SU-DHL-6 (cell line): ENCODE data around the gene LINGO1.

Experiments
- H2AFZ ChIP-seq: fragments of 200-600 bp; sonication (generic); 2 replicates; pipeline ENCODE4 v1.6.1; 2014; ENCODE audit warnings: low read depth, mild to moderate bottlenecking, moderate library complexity, mixed read lengths, antibody characterized with exemption, low read length; ENCODE audit not compliant: severe bottlenecking
- H3F3A ChIP-seq: fragments of 200-600 bp; shearing (Covaris generic); 2 replicates; pipeline ENCODE4 v1.6.0; 2016; ENCODE audit warnings: antibody characterized with exemption, mild to moderate bottlenecking; ENCODE audit not compliant: insufficient read depth
- H3K27ac ChIP-seq: fragments of 200-600 bp; sonication (generic); 2 replicates; pipeline ENCODE4 v1.5.1; 2016; ENCODE audit warnings: low read depth, mild to moderate bottlenecking, low read length, moderate library complexity, mixed read lengths
- H3K27me3 ChIP-seq: fragments of 200-600 bp; sonication (generic), shearing (Covaris generic); 2 replicates; pipeline ENCODE4 v1.6.0; 2014; ENCODE audit warnings: mild to moderate bottlenecking, low read length
- H3K36me3 ChIP-seq: fragments of 200-600 bp; sonication (generic); 2 replicates; pipeline ENCODE4 v1.6.1; 2014; ENCODE audit warnings: mild to moderate bottlenecking, low read length, mixed read lengths
- H3K4me2 ChIP-seq: fragments of 300-600, 200-600 bp; shearing (Covaris generic), sonication (generic); 2 replicates; pipeline ENCODE4 v1.6.0; 2014; ENCODE audit warnings: low read length, low read depth, mild to moderate bottlenecking; ENCODE audit not compliant: poor library complexity, severe bottlenecking
- H3K4me3 ChIP-seq: fragments of 200-600 bp; sonication (generic); 2 replicates; pipeline ENCODE4 v1.5.1; 2014; ENCODE audit warnings: antibody characterized with exemption, low read length, mild to moderate bottlenecking, mixed read lengths; ENCODE audit not compliant: insufficient read depth, poor library complexity, severe bottlenecking
- H3K79me2 ChIP-seq: fragments of 200-600 bp; sonication (generic); 2 replicates; pipeline ENCODE4 v1.6.1; 2014; ENCODE audit warnings: mild to moderate bottlenecking, low read length, moderate library complexity; ENCODE audit not compliant: insufficient read depth
- H3K9ac ChIP-seq: fragments of 200-600 bp; sonication (generic); 2 replicates; pipeline ENCODE4 v1.7.0; 2014; ENCODE audit warnings: mild to moderate bottlenecking, low read length
- H3K9me2 ChIP-seq: fragments of 200-600 bp; sonication (generic); replicated peaks from 2 replicates; pipeline ENCODE4 v1.6.1; 2014; ENCODE audit warnings: low read length; ENCODE audit not compliant: insufficient read depth
- H3K9me3 ChIP-seq: fragments of 200-600 bp; sonication (generic); 2 replicates; pipeline ENCODE4 v1.6.1; 2014; ENCODE audit warnings: low read length, mixed read lengths; ENCODE audit not compliant: insufficient read depth
- H4K20me1 ChIP-seq: fragments of 200-600 bp; sonication (generic); 2 replicates; pipeline ENCODE4 v1.6.1; 2014; ENCODE audit warnings: low read depth, mild to moderate bottlenecking, antibody characterized with exemption, low read length, moderate library complexity, mixed read lengths
- EZH2phosphoT487 ChIP-seq: fragments of 200-600 bp; sonication (generic), shearing (Covaris generic); conservative IDR thresholded peaks from 2 replicates; pipeline ENCODE4 v1.6.1; 2018; ENCODE audit warnings: mild to moderate bottlenecking, antibody characterized with exemption, low read length, moderate library complexity, mixed read lengths
- TF ChIP-seq, protein P1 (sequence below): fragments of 200-600 bp; sonication (generic); IDR thresholded peaks from one replicate; pipeline ENCODE4 v1.5.1; 2017; ENCODE audit warnings: antibody characterized with exemption, mild to moderate bottlenecking, low read length, moderate library complexity; ENCODE audit not compliant: insufficient read depth, poor library complexity, severe bottlenecking

Gene LINGO1

GRCh38 chr15:77604973-77605372, 27.7 kb downstream of the LINGO1 start:
- TF ChIP-seq, protein P1, sequence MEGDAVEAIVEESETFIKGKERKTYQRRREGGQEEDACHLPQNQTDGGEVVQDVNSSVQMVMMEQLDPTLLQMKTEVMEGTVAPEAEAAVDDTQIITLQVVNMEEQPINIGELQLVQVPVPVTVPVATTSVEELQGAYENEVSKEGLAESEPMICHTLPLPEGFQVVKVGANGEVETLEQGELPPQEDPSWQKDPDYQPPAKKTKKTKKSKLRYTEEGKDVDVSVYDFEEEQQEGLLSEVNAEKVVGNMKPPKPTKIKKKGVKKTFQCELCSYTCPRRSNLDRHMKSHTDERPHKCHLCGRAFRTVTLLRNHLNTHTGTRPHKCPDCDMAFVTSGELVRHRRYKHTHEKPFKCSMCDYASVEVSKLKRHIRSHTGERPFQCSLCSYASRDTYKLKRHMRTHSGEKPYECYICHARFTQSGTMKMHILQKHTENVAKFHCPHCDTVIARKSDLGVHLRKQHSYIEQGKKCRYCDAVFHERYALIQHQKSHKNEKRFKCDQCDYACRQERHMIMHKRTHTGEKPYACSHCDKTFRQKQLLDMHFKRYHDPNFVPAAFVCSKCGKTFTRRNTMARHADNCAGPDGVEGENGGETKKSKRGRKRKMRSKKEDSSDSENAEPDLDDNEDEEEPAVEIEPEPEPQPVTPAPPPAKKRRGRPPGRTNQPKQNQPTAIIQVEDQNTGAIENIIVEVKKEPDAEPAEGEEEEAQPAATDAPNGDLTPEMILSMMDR = no peak
- TF ChIP-seq EZH2phosphoT487 = no peak
- Histone ChIP-seq H3K9me2 (no peaks in the 10 kb centered on the region), H2AFZ (no peak overlapping the region), H3F3A (no peaks in the 10 kb centered on the region), H3K27me3 (no peaks in the 10 kb centered on the region), H4K20me1 (no peaks in the 10 kb centered on the region), H3K79me2 (no peaks in the 10 kb centered on the region), H3K9ac (no peak overlapping the region), H3K4me3 (no peak overlapping the region), H3K27ac (no peak overlapping the region), H3K36me3 (no peaks in the 10 kb centered on the region), H3K9me3 (no peaks in the 10 kb centered on the region), H3K4me2 (no peak overlapping the region)

GRCh38 chr15:77603611-77604336, 28.9 kb downstream of the LINGO1 start:
- Histone ChIP-seq H3K36me3 (no peaks in the 10 kb centered on the region), H4K20me1 (no peaks in the 10 kb centered on the region), H3K4me3 (no peak overlapping the region), H3K9ac (no peak overlapping the region), H3K27me3 (no peaks in the 10 kb centered on the region), H2AFZ (no peak overlapping the region), H3K4me2 (no peak overlapping the region), H3K79me2 (no peaks in the 10 kb centered on the region), H3F3A (no peaks in the 10 kb centered on the region), H3K27ac (no peak overlapping the region), H3K9me3 (no peaks in the 10 kb centered on the region), H3K9me2 (no peaks in the 10 kb centered on the region)
- no peak for TF ChIP-seq EZH2phosphoT487
- TF ChIP-seq, protein P1 = no peak

GRCh38 chr15:77602800-77603199, 29.9 kb downstream of the LINGO1 start:
- Histone ChIP-seq H3K4me2 (no peak overlapping the region), H3K9me3 (no peaks in the 10 kb centered on the region), H3K36me3 (no peaks in the 10 kb centered on the region), H4K20me1 (no peaks in the 10 kb centered on the region), H3K4me3 (no peak overlapping the region), H3F3A (no peaks in the 10 kb centered on the region), H3K9ac (no peak overlapping the region), H3K27me3 (no peaks in the 10 kb centered on the region), H3K9me2 (no peaks in the 10 kb centered on the region), H3K27ac (no peak overlapping the region), H3K79me2 (no peaks in the 10 kb centered on the region), H2AFZ (no peak overlapping the region)
- TF ChIP-seq, protein P1 = no peak
- no peak for TF ChIP-seq EZH2phosphoT487
